ENCODE measurements around the gene BSG. TPM values are rescaled to one million over a fixed set of nuclear protein-coding genes. Genes with fewer than 3 reads are reported as not detected.

The BSG gene
- polyA plus RNA-seq, 1 donor from 2014 or later = 209 TPM

DNA sequence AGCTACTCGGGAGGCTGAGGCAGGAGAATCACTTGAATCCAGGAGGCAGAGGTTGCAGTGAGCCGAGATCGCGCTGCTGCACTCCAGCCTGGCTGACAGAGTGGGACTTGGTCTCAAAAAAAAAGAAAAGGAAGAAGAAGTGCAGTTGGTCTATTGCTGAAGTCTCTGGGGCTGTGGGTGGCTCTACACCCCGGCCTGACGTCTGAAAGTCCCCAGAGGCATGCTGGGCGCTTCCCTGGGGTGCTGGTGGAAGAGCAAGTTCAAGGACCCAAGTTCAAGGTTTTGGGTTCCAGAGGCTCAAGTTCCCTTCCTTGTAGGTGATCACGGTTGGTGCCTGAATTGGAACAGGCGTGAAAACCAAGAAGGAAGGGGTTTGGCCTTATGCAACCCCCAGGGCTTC is 21.1 kb downstream of the BSG start:
- H4K20me1 ChIP-seq (ENCODE audit: insufficient read depth) = peaks cover 9% of the 10 kb centered on the region

DNA sequence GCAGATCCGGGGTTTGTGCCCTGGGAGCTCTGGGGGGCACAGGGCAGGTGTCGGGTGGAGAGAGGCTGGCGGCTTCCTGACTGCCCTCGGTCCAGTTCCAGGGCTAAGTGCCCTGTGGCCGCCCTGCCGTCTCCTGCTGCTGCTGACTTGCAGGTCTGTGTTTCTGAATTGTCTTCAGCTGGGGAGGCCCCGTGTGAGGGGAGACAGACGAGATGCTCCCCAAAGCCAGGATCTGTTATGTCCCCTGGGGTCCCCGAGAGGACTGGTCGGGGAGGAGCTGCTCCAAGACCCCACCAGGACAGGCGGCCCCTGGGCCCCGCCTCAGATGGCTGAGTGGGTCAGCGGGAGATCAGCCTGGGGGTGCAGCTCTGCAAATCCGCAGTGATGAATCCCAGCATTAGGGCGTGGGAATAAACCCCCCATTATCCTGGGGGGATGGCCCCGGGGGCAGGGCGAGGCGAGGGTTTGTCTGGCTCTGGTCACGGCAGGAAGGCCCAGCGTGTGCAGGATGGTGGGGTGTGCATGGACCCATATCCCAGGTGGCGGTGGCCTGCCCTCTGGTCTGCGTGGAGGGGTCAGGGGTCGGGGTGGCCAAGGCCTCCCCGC is 22.0 kb downstream of the BSG start:
- Histone ChIP-seq H3K4me3 (ENCODE audit: low read length) (no peak overlapping the region), H3F3A (ENCODE audit: insufficient read depth, low read length, poor library complexity, severe bottlenecking) (no peaks in the 10 kb centered on the region), H3K36me3 (ENCODE audit: insufficient read depth, low read length) (no peaks in the 10 kb centered on the region), H3K9me3 (ENCODE audit: low read length) (no peaks in the 10 kb centered on the region), H3K27ac (ENCODE audit: low read length) (no peak overlapping the region), H3K9me2 (ENCODE audit: insufficient read depth, low read length) (no peaks in the 10 kb centered on the region), H4K20me1 (ENCODE audit: insufficient read depth) (peaks cover 9% of the 10 kb centered on the region), H3K4me2 (ENCODE audit: low read length) (no peak overlapping the region), H3K9ac (ENCODE audit: low read length) (no peak overlapping the region), H3K27me3 (ENCODE audit: insufficient read depth, low read depth, low read length) (peaks cover 17% of the 10 kb centered on the region), H3K79me2 (replicated peaks; ENCODE audit: insufficient read depth, low read length) (no peaks in the 10 kb centered on the region), H2AFZ (ENCODE audit: low read depth, low read length) (no peak overlapping the region)
- TF ChIP-seq SMC3 (conservative IDR thresholded peaks at IDR 0.05; ENCODE audit: poor library complexity) (no peak), MXI1 (conservative IDR thresholded peaks at IDR 0.05; ENCODE audit: poor library complexity, severe bottlenecking) (no peak), TAF1 (IDR thresholded peaks at IDR 0.05; ENCODE audit: low read depth) (no peak), RAD21 (conservative IDR thresholded peaks at IDR 0.05) (no peak), EP300 (conservative IDR thresholded peaks at IDR 0.05; ENCODE audit: poor library complexity, severe bottlenecking) (no peak), EZH2 (IDR thresholded peaks at IDR 0.05; ENCODE audit: borderline replicate concordance, insufficient read depth, low read length, poor library complexity, severe bottlenecking) (no peak)
- TF ChIP-seq, protein P1, sequence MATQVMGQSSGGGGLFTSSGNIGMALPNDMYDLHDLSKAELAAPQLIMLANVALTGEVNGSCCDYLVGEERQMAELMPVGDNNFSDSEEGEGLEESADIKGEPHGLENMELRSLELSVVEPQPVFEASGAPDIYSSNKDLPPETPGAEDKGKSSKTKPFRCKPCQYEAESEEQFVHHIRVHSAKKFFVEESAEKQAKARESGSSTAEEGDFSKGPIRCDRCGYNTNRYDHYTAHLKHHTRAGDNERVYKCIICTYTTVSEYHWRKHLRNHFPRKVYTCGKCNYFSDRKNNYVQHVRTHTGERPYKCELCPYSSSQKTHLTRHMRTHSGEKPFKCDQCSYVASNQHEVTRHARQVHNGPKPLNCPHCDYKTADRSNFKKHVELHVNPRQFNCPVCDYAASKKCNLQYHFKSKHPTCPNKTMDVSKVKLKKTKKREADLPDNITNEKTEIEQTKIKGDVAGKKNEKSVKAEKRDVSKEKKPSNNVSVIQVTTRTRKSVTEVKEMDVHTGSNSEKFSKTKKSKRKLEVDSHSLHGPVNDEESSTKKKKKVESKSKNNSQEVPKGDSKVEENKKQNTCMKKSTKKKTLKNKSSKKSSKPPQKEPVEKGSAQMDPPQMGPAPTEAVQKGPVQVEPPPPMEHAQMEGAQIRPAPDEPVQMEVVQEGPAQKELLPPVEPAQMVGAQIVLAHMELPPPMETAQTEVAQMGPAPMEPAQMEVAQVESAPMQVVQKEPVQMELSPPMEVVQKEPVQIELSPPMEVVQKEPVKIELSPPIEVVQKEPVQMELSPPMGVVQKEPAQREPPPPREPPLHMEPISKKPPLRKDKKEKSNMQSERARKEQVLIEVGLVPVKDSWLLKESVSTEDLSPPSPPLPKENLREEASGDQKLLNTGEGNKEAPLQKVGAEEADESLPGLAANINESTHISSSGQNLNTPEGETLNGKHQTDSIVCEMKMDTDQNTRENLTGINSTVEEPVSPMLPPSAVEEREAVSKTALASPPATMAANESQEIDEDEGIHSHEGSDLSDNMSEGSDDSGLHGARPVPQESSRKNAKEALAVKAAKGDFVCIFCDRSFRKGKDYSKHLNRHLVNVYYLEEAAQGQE (IDR thresholded peaks at IDR 0.05; ENCODE audit: borderline replicate concordance) = no peak
- TF ChIP-seq, protein P2, sequence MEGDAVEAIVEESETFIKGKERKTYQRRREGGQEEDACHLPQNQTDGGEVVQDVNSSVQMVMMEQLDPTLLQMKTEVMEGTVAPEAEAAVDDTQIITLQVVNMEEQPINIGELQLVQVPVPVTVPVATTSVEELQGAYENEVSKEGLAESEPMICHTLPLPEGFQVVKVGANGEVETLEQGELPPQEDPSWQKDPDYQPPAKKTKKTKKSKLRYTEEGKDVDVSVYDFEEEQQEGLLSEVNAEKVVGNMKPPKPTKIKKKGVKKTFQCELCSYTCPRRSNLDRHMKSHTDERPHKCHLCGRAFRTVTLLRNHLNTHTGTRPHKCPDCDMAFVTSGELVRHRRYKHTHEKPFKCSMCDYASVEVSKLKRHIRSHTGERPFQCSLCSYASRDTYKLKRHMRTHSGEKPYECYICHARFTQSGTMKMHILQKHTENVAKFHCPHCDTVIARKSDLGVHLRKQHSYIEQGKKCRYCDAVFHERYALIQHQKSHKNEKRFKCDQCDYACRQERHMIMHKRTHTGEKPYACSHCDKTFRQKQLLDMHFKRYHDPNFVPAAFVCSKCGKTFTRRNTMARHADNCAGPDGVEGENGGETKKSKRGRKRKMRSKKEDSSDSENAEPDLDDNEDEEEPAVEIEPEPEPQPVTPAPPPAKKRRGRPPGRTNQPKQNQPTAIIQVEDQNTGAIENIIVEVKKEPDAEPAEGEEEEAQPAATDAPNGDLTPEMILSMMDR (IDR thresholded peaks at IDR 0.05; ENCODE audit: poor library complexity, severe bottlenecking) = no peak

More for the DNA sequence above, 21.1 kb downstream of the BSG start:
- no peak for TF ChIP-seq RAD21 (conservative IDR thresholded peaks at IDR 0.05)
- no peak for TF ChIP-seq SMC3 (conservative IDR thresholded peaks at IDR 0.05; ENCODE audit: poor library complexity)
- TF ChIP-seq, protein P1 (IDR thresholded peaks at IDR 0.05; ENCODE audit: borderline replicate concordance) = no peak
- TF ChIP-seq EP300 (conservative IDR thresholded peaks at IDR 0.05; ENCODE audit: poor library complexity, severe bottlenecking) = no peak
- no peak for TF ChIP-seq MXI1 (conservative IDR thresholded peaks at IDR 0.05; ENCODE audit: poor library complexity, severe bottlenecking)
- Histone ChIP-seq H3K27me3 (ENCODE audit: insufficient read depth, low read depth, low read length) (peaks cover 22% of the 10 kb centered on the region), H3K9ac (ENCODE audit: low read length) (no peak overlapping the region), H3K4me3 (ENCODE audit: low read length) (no peak overlapping the region), H2AFZ (ENCODE audit: low read depth, low read length) (no peak overlapping the region), H3K27ac (ENCODE audit: low read length) (no peak overlapping the region), H3K9me2 (ENCODE audit: insufficient read depth, low read length) (no peaks in the 10 kb centered on the region), H3K36me3 (ENCODE audit: insufficient read depth, low read length) (no peaks in the 10 kb centered on the region), H3F3A (ENCODE audit: insufficient read depth, low read length, poor library complexity, severe bottlenecking) (no peaks in the 10 kb centered on the region), H3K4me2 (ENCODE audit: low read length) (no peak overlapping the region), H3K79me2 (replicated peaks; ENCODE audit: insufficient read depth, low read length) (no peaks in the 10 kb centered on the region), H3K9me3 (ENCODE audit: low read length) (no peaks in the 10 kb centered on the region)

Data from neural cell (in vitro differentiated cells).